Fibroblast of upper back skin (primary cell): ENCODE measurements around the gene BRF1.
"Not testable (repeated sequence)": the region's sequence is repeated elsewhere in the genome, so short reads cannot be mapped to it uniquely, and the experiment has no call there.

Source experiments
- DNase-seq: peaks from one replicate; pipeline ENCODE4 v3.0.0-alpha.2; 2013

Gene BRF1

DNA sequence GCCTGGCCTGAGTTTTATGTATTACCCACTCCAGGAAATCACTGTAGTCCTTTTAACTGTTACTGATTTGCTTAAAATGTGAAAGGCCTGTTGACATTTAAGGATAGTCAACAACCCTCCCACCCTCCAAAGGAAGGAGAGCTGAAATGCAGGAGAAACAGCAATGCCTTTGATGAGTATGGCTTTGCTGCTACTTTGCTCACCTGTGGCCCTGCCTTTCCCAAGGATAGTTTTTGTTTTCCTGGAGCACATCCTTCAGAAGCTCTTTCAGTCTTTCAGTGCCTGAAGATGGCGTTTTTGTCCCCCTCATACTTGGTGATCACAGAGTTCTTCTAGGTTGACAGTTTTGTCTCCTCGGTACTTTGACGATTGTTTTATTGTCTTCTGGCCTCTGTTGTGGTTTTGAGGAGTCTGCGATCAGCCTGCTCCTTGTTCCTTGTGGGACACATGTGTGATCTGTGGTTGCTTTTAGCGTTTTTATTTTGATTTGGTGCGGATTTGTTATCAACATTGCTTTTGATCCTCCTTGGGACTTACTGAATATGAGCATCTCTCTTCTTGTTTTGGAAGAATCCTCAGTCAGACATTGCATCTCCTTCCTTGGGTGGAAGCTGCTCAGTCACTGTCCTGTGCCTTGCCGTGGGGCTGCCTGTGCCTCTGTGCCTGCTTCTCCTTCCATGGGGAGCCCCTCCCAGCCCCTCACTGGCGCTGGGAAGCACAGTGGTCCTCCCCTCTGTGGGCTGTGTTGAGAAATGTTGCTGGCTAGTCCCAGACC is 31.0 kb upstream of the BRF1 start:
- no peak for DNase-seq

DNA sequence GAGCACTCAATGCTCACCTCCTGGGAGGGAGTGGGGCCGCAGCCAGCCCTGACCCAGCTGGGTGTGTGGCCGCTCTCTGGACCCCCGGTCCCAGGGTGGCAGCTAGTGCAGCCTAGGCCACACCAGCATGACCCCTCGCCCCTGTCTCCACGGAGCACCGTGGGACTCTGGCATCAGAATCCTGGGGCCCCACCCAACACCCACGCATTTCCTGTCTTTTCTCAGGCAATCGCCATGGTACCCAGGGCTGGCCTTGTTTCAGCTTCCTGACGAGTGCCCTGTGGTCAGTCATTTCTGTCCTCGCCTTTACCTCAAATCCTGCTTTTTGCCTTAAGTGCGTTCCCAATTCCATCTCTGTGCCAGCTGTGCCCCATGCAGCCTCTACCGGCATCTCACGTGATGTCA is 29.7 kb upstream of the BRF1 start:
- DNase-seq, result no peak

- DNase-seq, result no peak
Measured at GRCh38 chr14:105329411-105330150, 28.8 kb upstream of the BRF1 start.

DNA sequence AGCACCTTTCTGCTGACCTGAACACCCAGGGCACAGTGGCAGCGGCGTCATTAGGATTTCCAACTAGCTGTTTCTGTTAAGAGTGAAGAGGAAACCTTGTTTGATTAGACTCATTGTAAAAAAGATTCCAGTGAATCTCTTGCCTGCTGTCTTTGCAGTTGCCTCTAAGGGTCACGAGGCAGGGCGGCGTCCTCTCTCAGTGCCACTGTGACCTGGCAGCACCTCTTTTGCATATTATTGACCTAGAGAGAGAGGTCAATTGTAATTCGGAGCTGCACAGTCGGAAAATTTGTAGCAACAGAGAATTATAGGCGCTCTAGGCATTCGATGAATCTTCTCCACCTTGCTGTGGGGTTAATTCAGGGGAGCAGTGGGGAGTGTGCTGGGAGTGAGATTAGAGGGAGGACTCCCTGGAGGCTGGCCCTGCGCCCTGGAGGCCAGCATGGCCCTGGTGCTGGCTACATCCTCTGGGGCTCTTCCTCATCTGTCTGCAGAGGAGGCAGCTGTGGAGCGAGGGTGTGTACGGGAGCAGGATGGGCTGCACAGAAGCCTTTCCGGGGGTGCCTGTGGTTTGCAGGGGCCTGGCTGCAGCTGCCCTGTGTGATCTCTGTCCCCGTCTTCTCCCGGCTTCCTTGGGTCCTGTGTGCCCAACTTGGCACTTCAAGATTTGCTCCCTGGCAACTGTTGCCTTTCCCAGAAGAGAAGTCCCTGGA is 28.0 kb upstream of the BRF1 start:
- DNase-seq, result no peak

- DNase-seq, result no peak
Measured at GRCh38 chr14:105328070-105328677, 27.4 kb upstream of the BRF1 start.

DNA sequence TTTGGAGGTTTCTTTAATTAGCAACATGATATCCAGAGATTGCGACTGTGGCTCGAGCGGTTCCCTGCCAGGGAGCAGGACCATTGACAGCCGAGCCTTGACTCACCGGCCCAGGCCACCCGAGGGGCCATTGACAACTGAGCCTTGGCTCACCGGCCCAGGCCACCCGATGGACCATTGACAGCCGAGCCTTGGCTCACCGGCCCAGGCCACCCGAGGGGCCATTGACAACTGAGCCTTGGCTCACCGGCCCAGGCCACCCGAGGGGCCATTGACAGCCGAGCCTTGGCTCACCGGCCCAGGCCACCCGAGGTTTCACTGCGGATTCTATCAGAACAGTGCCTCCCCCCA is 26.9 kb upstream of the BRF1 start:
- DNase-seq, result not testable (repeated sequence)

- DNase-seq, result no peak
Measured at GRCh38 chr14:105326891-105327694, 26.3 kb upstream of the BRF1 start.

- no peak for DNase-seq
Measured at GRCh38 chr14:105326568-105326867, 25.7 kb upstream of the BRF1 start.

DNA sequence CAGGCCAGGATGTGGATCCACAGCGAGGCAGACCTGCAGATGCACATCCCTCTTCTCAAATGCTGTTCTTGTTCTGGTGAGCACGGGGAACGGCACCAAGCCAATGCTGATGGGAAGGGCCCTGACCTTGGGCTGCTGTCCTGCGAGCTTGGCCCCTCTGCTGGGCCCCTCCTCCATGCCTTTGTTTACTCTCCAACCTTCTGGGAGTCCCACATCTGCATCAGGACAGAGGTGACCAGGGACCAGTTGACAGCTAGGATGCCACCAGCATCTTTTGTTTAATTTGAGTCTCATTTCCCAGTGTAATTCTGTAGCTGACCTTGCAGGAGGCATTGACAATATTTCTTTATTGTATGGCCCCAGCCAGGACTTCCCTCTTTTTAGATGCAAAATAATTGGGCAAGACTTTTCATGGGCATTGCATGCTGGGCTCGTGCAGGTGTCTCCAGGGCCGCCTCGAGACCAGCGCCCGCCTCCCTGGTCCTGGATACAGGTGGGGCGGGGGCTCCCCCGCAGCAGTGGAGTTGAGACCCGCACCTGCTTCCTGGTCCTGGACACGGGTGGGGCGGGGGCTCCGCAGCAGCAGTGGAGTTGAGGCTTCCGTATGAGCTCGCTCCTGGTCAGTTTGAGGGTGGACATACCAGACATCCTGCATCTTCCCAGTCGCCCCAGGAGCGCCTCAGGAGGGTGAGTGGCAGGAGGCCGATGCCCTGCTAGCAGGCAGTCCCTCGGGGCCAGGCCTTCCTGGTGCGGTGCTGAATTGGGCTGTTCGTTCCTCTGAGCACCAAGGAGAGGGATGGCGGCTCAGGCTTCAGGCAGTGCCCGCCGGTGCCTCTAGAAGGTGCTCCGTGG is 25.1 kb upstream of the BRF1 start:
- no peak for DNase-seq

GRCh38 chr14:105325303-105325702 is 24.5 kb upstream of the BRF1 start:
- no peak for DNase-seq

DNA sequence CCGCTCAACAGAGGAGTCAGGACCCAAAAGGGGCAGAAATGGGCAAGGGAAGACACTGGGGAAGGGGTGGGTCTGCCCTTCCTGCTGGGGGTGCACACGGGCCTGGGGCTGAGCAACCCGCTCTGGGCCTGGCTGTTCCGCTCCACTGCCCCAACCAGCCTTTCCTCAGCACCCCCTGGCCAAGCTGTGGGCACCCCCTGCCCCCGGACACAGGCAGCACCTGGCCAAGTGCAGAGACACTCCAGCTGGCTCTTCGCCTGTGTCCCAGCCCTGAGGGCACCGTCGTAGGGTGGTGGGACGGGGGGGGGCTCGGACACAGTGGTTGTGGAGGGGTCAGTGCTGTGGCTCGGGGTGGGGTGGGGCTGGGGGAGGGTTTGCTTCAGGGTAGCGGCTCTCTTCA is 24.1 kb upstream of the BRF1 start:
- no peak for DNase-seq

GRCh38 chr14:105324080-105324778 is 23.4 kb upstream of the BRF1 start:
- DNase-seq, result no peak

- DNase-seq, result no peak
Measured at GRCh38 chr14:105323663-105324062, 22.9 kb upstream of the BRF1 start.

GRCh38 chr14:105322791-105323556 is 22.2 kb upstream of the BRF1 start:
- no peak for DNase-seq

- peak; percentile 45 for DNase-seq
Measured at GRCh38 chr14:105317546-105317945, 16.7 kb upstream of the BRF1 start.

- DNase-seq, result no peak
Measured at GRCh38 chr14:105316968-105317510, 16.2 kb upstream of the BRF1 start.

GRCh38 chr14:105316577-105316941 is 15.8 kb upstream of the BRF1 start:
- no peak for DNase-seq

- DNase-seq, result no peak
Measured at GRCh38 chr14:105315941-105316576, 15.3 kb upstream of the BRF1 start.

GRCh38 chr14:105315211-105315721 is 14.5 kb upstream of the BRF1 start:
- DNase-seq, result no peak
